Endothelial cell of umbilical vein (primary cell): Measurements from ENCODE around the gene PRDM7. TPM values are rescaled to one million over a fixed set of nuclear protein-coding genes. Genes with fewer than 3 reads are reported as not detected.

Experiments used
- BruUV-seq: library from RNA; stranded (reverse); fragments of 400-500 nt; replicated peaks from 2 replicates; lab custom pipeline; 2021; lab: Mats Ljungman, UMichigan
- CTCF ChIA-PET: fragments of 300-600, 350-600 bp; sonication (Branson Sonifier 250); formaldehyde crosslinking; loops from one replicate; lab custom pipeline; 2021; ENCODE audit warnings: antibody characterized with exemption, inconsistent platforms; lab: Charles Lee
- POLR2A ChIA-PET: fragments of 300-600, 350-600 bp; sonication (Branson Sonifier 250); formaldehyde crosslinking; loops from one replicate; lab custom pipeline; 2021; ENCODE audit warnings: antibody characterized with exemption, inconsistent platforms; lab: Charles Lee
- DNase-seq: peaks from one replicate; pipeline ENCODE4 v3.0.0-alpha.2; 2011; ENCODE audit warnings: low read depth, low spot score
- FAIRE-seq: peaks from 2 replicates; lab custom pipeline; 2011; peaks lifted over from hg19 to GRCh38; lab: Jason Lieb, UNC
- H2AFZ ChIP-seq: 2 replicates; pipeline ENCODE4 v1.6.0; 2012; ENCODE audit warnings: low read depth, low read length, control low read depth, inconsistent platforms
- H3K27ac ChIP-seq: 2 replicates; pipeline ENCODE4 v1.5.1; 2011; ENCODE audit warnings: low read depth, mild to moderate bottlenecking, control low read depth, low read length, moderate library complexity; ENCODE audit not compliant: insufficient read depth
- H3K27me3 ChIP-seq, 2 experiments: 2 replicates each; pipeline versions ENCODE4 v1.6.0 to v1.6.1; 2011; ENCODE audit warnings: low read length in 2 of 2, mixed read lengths in 1 of 2; ENCODE audit not compliant: control insufficient read depth in 2 of 2, insufficient read depth in 2 of 2
- H3K36me3 ChIP-seq, 2 experiments: 2 replicates in 1 of 2; 3 replicates in 1 of 2; pipeline ENCODE4 v1.5.1; 2011; ENCODE audit warnings: low read length in 2 of 2, mild to moderate bottlenecking in 1 of 2, moderate library complexity in 1 of 2; ENCODE audit not compliant: control insufficient read depth in 2 of 2, insufficient read depth in 2 of 2; ENCODE audit errors: extremely low read depth in 1 of 2
- H3K4me1 ChIP-seq: 3 replicates; pipeline ENCODE4 v1.5.1; 2011; ENCODE audit warnings: mild to moderate bottlenecking, low read length; ENCODE audit not compliant: control insufficient read depth, insufficient read depth; ENCODE audit errors: extremely low read depth
- H3K4me2 ChIP-seq: 2 replicates; pipeline ENCODE4 v1.6.1; 2011; ENCODE audit warnings: low read length, control low read depth, mixed read lengths; ENCODE audit not compliant: insufficient read depth
- H3K4me3 ChIP-seq, 3 experiments: fragments of 200-600 bp in 1 of 3; sonication (generic), shearing (Covaris generic) in 1 of 3; replicated peaks in 1 of 3; 2 replicates each; pipeline ENCODE4 v1.5.1; 2011 to 2016; ENCODE audit warnings: control low read depth in 3 of 3, low read length in 3 of 3, mild to moderate bottlenecking in 2 of 3, inconsistent platforms in 1 of 3, low read depth in 1 of 3, moderate library complexity in 1 of 3; ENCODE audit not compliant: insufficient read depth in 1 of 3
- H3K79me2 ChIP-seq: 2 replicates; pipeline ENCODE4 v1.6.0; 2012; ENCODE audit warnings: low read length, inconsistent platforms; ENCODE audit not compliant: control insufficient read depth, insufficient read depth
- H3K9ac ChIP-seq: replicated peaks from 2 replicates; pipeline ENCODE3; 2011; ENCODE audit warnings: low read length, control low read depth; ENCODE audit not compliant: insufficient read depth; ENCODE audit errors: extremely low read depth
- H3K9me1 ChIP-seq: replicated peaks from 3 replicates; pipeline ENCODE4 v1.6.0; 2011; ENCODE audit warnings: mild to moderate bottlenecking, low read length; ENCODE audit not compliant: control insufficient read depth, insufficient read depth; ENCODE audit errors: extremely low read depth
- H3K9me3 ChIP-seq: replicated peaks from 2 replicates; pipeline ENCODE4 v1.5.1; 2012; ENCODE audit warnings: low read length, inconsistent platforms; ENCODE audit not compliant: control insufficient read depth, insufficient read depth
- H4K20me1 ChIP-seq: replicated peaks from 2 replicates; pipeline ENCODE3; 2011; ENCODE audit warnings: mild to moderate bottlenecking, low read length; ENCODE audit not compliant: control insufficient read depth, insufficient read depth; ENCODE audit errors: extremely low read depth
- EZH2 ChIP-seq: IDR thresholded peaks from 2 replicates; pipeline ENCODE4 v1.6.1; 2012; ENCODE audit warnings: borderline replicate concordance, low read depth, mild to moderate bottlenecking, moderate library complexity, low read length, inconsistent platforms; ENCODE audit not compliant: severe bottlenecking
- FOS ChIP-seq: IDR thresholded peaks from 2 replicates; pipeline ENCODE4 v1.6.1; 2011; ENCODE audit warnings: mild to moderate bottlenecking, low read length, moderate library complexity, borderline replicate concordance; ENCODE audit not compliant: insufficient read depth
- GATA2 ChIP-seq: IDR thresholded peaks from 2 replicates; pipeline ENCODE4 v1.7.0; 2011; ENCODE audit warnings: low read depth, mild to moderate bottlenecking, moderate library complexity, mixed read lengths, low read length; ENCODE audit not compliant: insufficient read length, insufficient read depth
- JUN ChIP-seq: IDR thresholded peaks from 2 replicates; pipeline ENCODE4 v1.6.1; 2011; ENCODE audit warnings: borderline replicate concordance, low read depth; ENCODE audit not compliant: insufficient read length, insufficient read depth
- MYC ChIP-seq: IDR thresholded peaks from one replicate; pipeline ENCODE4 v1.6.1; 2011; ENCODE audit warnings: mild to moderate bottlenecking, low read depth, low read length
- POLR2A ChIP-seq: IDR thresholded peaks from 2 replicates; pipeline ENCODE4 v1.6.1; 2012; ENCODE audit warnings: low read depth, mild to moderate bottlenecking, control low read depth, low read length
- POLR2AphosphoS5 ChIP-seq: IDR thresholded peaks from 2 replicates; pipeline ENCODE4 v1.6.1; 2012; ENCODE audit warnings: low read depth, mild to moderate bottlenecking, control low read depth, low read length, moderate library complexity; ENCODE audit not compliant: insufficient read depth
- dilution Hi-C: fragments of 300-500 bp; cut with MboI; formaldehyde crosslinking; loops from one replicate; pipeline ENCODE4 v1.15.0; 2019; ENCODE audit warnings: low sequenced_read_pairs; ENCODE audit not compliant: extremely low pct_ligation_motif_present
- intact Hi-C: fragments of 100-400 bp; cut with micrococcal nuclease; formaldehyde crosslinking; loops from one replicate; pipeline ENCODE4 v1.10.0; 2022
- polyA plus RNA-seq, 4 experiments: library from polyadenylated mRNA; depleted of rRNA in 3 of 4; stranded (reverse) in 3 of 4; unstranded in 1 of 4; fragments of >200 nt; gene quantifications; 2 replicates each; pipeline versions ENCODE4 v1.2.1 to v1.2.3, GENCODE V29; 2011 to 2012; ENCODE audit warnings: missing spikeins in 1 of 4
- total RNA-seq: library from RNA; stranded (reverse); gene quantifications from 2 replicates; pipeline ENCODE4 v1.2.3, GENCODE V29; 2021
- TF ChIP-seq, protein P1 (sequence below), 2 donors: IDR thresholded peaks; 1 replicate in 1 of 2; 2 replicates in 1 of 2; pipeline ENCODE4 v1.5.1; 2011; ENCODE audit warnings: low read length in 2 of 2, mild to moderate bottlenecking in 2 of 2, moderate library complexity in 2 of 2, control low read depth in 1 of 2, inconsistent platforms in 1 of 2, low read depth in 1 of 2; ENCODE audit not compliant: insufficient read depth in 1 of 2; ENCODE audit errors: extremely low read depth in 1 of 2
- TF ChIP-seq, protein P2 (sequence below): IDR thresholded peaks from 2 replicates; pipeline ENCODE4 v1.6.1; 2011; ENCODE audit not compliant: insufficient read depth, insufficient read length

The PRDM7 gene
- total and polyA plus RNA-seq, 2 donors (not counting 3 experiments of a cell fraction or from before 2014, with no cell fraction given) = not detected

DNA sequence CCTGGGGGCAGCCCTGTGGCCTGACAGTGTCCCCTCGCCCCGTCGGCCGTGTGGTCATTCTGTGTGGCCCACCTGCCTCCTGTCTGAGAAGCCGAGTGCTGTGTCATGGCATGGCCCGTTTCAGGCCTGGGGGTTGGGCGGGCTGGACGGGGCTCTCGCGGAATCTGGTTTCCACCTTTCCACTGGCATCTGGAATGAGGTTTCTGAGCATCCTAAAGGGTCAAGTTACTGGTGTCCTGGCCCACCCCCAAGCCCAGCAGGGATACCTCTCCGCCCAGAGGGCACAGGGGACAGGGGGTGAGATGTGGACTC is 65.7 kb downstream of the PRDM7 start:
- DNase-seq = no peak
- Histone ChIP-seq H3K9me3 (no peaks in the 10 kb centered on the region), H3K4me2 (no peak overlapping the region), H4K20me1 (no peaks in the 10 kb centered on the region), H3K9ac (no peak overlapping the region), H2AFZ (no peak overlapping the region), H3K27me3 (no peaks in the 10 kb centered on the region), H3K4me3 (no peak overlapping the region), H3K27ac (no peak overlapping the region), H3K79me2 (no peaks in the 10 kb centered on the region), H3K4me1 (peaks cover 14% of the 10 kb centered on the region), H3K36me3 (no peaks in the 10 kb centered on the region), H3K9me1 (no peaks in the 10 kb centered on the region)
- intact Hi-C loops = no loop called here
- no peak for FAIRE-seq
- dilution Hi-C loops = no loop called here
- CTCF ChIA-PET = no interaction called here
- TF ChIP-seq JUN = no peak
- TF ChIP-seq, protein P1, sequence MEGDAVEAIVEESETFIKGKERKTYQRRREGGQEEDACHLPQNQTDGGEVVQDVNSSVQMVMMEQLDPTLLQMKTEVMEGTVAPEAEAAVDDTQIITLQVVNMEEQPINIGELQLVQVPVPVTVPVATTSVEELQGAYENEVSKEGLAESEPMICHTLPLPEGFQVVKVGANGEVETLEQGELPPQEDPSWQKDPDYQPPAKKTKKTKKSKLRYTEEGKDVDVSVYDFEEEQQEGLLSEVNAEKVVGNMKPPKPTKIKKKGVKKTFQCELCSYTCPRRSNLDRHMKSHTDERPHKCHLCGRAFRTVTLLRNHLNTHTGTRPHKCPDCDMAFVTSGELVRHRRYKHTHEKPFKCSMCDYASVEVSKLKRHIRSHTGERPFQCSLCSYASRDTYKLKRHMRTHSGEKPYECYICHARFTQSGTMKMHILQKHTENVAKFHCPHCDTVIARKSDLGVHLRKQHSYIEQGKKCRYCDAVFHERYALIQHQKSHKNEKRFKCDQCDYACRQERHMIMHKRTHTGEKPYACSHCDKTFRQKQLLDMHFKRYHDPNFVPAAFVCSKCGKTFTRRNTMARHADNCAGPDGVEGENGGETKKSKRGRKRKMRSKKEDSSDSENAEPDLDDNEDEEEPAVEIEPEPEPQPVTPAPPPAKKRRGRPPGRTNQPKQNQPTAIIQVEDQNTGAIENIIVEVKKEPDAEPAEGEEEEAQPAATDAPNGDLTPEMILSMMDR (IDR thresholded peaks at IDR 0.05; ENCODE audit: extremely low read depth in 1 of 2, insufficient read depth in 1 of 2, low read depth in 1 of 2, low read length in 2 of 2) = no peak
- no peak for TF ChIP-seq EZH2
- TF ChIP-seq FOS = no peak
- TF ChIP-seq, protein P2, sequence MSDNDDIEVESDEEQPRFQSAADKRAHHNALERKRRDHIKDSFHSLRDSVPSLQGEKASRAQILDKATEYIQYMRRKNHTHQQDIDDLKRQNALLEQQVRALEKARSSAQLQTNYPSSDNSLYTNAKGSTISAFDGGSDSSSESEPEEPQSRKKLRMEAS = no peak
- TF ChIP-seq POLR2AphosphoS5 = no peak
- TF ChIP-seq GATA2 = no peak
- TF ChIP-seq MYC = no peak
- TF ChIP-seq POLR2A = no peak
- BruUV-seq = no TSS peak
- POLR2A ChIA-PET = no interaction called here
